Stimulated activated CD8-positive, alpha-beta memory T cell treated with anti-CD3 and anti-CD28 coated beads, Interleukin-7, amount 100 ng/mL, for 48 hours (primary cell): ENCODE measurements around the gene CTIF.

Source experiments
- DNase-seq, 2 donors: peaks; one replicate each; pipeline ENCODE4 v3.0.0-alpha.2; 2020; ENCODE audit warnings: low read depth in 1 of 2; ENCODE audit errors: extremely low read depth in 1 of 2

Gene CTIF

DNA sequence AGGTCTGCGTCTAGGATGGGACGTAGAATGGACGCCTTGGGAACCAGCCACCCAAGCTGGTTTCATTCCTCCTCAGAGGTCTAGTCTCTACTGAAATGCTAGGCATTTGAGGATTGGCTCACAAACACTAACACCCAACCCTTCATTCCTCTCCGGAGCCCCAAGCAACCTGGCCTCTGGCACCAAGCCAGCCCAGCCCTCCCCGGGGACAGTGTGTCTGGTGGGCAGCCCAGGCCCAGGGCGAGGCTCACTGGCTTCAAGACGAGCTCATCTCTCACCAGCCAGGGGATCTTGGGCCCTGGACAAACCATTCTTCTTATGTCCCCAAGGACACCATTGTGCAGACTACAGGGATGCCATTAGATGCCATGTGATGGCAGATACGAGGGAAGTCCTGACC, 182.5 kb downstream of the CTIF start:
- no peak for DNase-seq

DNA sequence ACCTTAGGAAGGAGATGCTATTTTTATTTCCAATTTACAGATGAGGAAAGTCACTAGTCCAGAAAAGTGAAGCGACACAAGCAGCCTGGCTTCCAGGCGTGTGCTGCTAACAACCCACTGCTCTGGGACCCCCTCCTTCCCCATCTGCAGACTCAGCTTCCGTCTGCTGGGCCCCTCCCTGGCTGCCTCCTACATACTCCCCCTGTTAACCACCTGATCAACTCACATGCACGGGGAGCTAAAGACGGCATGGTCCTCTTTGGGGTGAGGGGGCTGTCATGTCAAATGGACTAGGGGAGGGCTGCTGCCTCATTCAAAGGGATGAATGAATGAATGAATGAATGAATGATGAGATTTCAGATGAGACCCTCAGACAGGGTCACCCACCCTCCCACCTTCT, 184.2 kb downstream of the CTIF start:
- no peak for DNase-seq

DNA sequence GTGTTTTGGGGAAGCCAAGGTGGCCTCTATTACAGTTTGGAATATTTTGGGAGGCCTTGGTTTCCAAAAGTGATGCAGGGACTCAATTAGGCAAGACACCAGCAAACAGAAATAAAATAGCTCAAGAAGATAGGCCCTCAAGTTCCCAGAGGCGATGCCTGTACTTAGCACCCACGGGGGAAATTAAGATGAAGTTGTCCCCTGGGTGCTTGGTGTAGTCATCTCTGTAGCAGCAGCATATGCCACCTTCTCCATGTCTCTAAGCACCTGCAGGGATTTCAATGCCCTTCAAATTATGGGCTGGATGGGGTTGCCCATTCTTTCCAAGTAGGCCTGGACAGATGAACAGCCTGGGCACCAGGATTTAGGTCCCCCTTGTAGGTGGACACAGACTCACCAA, 185.0 kb downstream of the CTIF start:
- DNase-seq = no peak

DNA sequence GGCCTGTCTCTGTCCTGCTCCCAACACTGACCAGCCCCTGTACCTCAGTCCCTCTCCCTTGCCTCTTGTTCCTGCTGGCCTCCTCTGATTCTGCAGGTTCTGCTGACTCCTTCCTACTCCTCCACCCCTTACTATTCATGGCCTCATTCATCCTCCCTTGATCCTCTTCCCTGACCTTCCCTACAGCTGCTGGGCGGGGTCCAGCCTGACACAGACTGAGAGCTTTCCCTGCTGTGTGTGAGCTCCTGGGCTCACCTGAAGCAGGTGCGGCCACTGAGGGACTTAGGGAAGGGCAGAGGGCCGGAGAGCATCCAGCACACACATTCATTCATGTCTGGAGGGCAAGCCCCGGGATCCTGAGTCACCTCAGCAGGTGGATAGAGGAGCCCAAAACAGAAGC, 185.6 kb downstream of the CTIF start:
- no peak for DNase-seq

DNA sequence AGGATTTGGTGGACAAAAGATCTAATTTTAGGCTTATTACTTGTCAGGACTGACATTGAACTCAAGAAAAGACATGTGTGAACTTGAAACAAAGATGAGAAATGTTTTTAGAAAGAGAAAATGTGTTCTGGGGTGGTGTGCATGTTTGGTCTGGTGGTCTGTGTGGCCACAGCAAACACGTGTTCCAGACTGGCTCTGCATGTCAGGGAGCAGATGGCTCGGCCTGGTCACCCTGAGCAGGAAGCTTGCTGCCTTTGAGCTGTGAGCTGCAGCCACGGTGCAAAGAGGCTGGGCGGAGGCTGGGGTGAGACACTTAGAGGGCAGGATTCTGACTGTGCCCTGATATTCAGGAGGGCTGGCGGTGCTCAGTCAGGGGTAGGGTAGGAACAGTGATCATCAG, 186.1 kb downstream of the CTIF start:
- DNase-seq = no peak

DNA sequence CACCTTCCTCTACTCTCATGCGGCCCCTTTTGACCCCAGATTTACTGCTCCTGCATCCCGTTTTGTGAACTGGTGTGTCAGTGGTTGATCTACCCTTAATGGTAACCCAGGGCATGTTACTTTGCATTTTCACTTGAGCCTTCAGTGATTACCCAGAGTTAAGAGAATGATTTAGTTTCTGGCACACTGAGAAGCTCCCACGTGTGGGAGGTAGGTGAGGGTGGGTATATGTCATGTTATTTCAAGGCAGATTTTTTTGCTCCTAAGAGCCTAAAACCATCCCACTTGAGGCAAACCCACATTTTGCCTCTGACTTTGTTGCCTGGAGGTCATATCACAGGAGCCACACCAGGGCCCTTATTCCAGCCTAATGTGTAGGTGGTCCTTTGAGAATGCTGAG, 186.7 kb downstream of the CTIF start:
- DNase-seq = no peak

DNA sequence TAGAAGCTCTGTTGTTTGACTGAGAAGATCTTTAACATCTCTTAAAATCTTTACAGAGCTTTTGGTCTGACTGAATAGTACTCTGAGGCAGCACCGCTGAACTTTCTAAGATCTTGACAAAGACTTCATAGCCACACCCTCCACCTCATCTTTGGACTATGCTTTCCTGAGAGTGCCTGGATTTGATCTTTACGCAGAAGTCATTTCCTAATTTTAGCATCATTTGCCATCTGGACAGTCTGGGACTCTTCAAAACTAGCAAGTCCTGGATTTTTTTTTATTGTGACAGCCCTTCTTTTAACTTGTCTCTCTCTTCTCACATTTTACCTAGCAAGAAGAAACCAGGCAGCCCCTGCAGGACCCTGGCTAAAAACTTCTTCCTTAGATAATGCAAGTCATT, 188.8 kb downstream of the CTIF start:
- DNase-seq = no peak

DNA sequence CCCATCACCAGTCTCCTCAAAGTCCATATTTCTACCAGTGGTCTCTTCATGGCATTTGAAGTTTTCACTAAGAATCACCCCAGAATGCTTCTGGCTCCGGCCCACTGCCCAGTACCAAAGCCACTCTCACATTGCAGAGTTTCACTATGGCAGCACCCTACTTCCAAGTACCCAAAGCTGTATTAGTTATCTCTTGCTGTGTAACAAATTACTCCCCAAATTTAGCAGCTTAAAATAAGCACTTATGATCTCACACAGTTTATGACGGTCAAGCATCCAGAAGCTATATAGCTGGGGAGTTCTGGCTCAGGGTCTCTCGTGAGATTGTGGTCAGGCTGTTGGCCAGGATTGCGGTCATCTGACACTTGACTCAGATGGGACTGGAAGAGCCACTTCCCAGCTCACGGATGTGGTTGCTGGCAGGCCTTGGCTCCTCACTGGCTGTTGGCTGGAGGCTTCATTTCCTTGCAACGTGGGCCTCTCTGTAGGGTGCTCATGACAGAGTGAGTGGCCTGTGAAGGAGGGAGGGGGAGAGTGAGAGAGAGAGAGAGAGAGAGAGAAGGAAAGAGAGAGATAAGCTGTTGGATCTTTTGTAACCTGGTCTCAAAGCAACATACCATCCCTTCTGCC, 189.5 kb downstream of the CTIF start:
- DNase-seq = no peak

DNA sequence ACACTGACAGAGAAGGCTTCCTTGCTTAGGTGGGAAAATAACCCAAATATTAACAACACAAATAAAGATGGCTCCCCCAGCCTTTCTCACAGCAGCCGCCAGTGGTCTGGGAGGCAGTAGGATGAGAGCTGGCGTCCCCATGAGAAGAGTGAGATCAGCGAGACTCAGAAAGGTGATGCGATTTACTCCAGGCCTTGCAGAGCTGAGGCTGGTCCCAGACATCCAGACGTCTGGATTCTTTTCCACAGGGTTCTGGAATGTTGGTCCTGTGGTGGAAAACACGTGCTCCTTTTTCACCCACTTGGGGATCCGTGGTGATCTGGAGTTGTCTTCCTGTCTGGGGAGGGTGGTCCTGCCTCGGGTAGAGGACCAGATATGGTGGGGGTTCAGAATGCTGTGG, 190.6 kb downstream of the CTIF start:
- no peak for DNase-seq

DNA sequence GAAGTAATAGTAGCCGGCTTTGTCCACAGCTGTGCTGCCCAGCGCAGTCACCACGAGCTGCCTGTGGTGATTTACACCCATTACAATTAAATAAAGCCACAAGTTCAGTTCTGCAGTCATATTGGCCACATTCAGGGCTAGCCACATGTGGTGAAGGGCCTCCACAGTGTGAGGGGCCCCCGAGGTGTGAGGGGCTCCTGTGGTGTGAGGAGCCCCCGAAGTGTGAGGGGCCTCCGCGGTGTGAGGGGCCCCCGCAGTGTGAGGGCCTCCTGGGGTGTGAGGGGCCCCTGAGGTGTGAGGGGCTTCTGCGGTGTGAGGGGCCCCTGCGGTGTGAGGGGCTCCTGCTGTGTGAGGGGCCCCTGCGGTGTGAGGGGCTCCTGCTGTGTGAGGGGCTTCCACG, 191.2 kb downstream of the CTIF start:
- DNase-seq = no peak

DNA sequence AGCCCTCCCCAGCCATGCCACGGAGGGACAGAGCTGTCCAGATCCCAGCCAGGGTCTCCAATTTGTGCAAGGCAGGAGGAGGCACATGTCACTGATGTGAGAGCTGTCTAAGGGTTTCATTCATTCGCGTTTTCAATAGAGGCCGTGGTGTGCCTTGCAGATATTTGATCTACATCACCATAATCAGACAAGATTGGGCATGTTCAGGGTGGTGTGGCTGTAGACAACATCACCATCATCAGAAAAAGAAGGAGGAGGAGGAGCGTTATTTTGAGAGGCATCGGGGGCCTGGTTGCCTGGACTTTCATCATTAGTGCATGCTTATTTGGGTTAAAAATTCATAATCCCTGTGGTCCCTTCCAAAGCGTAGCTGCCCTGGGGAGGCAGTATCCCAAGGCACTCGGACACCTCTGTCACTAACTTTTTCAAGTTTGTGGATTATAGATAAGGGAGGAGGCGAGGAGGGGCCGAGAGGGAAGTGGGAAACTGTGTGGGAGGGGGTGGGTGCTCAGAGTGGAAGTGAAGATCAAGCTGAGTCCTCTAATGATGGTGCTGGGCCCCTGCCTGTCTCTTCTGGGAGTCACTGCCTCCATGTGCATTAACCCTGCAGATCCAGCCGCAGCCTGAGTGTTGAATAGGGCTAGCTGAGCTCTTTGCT, 194.1 kb downstream of the CTIF start:
- DNase-seq = no peak

DNA sequence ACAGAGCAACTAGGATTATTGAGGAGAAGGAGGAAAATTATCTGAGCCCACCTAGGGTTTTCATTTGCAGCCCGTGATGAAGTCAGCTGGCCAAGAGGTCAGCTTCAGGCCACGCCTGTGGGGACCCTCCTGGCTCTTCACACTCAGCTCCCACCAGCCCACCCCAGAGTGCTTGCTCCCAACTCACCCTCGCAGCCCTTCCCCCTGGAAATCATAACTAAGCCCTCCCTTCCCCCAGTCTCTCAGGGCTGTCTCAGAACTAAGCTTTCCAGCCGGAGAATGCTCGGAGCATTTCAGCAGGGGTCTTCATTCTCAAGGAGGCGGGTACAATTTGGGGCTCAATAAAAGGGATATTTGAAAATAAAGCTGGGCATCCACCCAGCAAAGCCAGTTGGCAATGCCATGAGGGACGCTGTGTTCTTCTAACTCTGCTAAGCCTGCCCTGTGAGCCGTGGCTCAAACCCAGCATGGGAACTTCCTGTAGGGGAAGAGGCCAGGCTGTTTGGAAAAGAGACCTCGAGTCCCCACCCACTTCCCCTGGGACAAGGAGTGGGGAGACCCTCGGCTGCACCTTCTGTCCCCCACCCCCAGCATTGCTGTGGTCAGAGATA, 194.9 kb downstream of the CTIF start:
- DNase-seq = no peak

DNA sequence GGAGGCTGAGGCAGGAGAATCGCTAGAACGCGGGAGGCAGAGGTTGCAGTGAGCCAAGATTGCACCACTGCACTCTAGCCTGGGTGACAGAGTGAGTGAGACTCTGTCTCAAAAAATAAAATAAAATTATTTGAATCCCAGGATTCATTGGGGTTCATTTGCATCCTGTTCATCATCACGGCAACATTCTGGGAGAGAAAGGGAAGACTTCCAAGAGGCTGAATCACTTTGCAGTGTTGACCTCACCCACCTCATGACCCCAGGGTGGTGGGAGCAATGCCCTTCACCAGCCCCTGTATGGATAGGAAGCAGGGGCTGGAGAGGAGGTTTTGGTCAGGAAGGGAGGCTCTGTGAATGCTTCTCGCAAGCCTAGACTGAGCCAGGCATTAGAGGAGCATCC, 195.6 kb downstream of the CTIF start:
- DNase-seq = no peak

DNA sequence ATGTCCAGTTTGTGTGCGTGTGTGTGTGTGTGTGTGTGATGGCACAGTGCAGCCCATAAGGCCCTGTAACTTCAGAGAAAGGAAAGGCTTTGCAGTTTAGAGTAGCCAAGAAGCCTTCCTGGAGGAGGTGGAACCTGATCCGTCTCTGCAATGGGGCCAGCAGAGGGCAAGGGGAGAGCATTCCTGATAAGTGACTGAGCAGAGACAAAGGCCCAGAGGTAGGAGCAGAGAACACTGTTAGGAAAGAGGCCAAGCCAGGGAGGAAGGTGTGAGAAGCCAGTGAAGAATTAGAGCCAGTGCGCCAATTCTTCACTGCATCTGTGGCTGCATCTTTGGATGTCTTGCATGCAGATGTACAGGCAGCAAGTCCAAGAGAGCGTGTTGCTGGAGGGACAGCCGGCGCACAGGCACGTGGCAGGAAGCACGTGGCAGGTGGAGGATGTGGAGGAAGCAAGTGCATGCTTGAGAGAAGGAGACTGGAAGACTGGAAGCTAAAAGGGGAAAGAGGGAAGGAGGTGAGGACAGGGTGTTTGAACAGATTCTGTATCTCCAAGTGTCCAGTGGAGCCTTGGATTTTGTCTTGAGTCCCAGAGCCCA, 196.3 kb downstream of the CTIF start:
- no peak for DNase-seq

DNA sequence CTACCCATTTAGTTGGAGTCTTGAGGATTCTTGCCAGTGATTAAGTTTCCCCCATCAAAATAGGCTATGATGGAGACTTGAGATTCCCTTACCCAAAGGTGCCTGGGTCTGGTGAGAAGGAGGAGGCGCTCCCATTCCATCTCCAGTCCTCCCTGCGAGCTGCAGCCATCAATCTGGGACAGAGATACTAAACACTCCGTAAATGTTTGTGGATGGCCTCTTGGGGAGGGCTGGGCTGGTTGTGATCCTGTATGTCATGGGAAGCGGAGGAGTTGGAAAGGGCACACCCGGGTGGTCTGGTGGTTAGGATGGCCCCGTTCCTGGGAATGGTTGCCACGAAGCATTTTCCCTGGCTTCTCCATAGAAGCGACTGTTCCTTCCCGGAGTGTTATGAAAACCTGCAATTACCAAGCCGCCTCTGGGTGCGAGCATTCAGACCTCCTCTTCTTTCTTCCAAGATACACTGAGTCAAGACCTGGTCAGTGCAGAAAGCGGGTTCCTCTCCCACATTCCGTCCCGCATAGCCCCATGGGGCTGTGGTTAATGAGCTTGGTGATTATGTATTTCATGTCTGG, 196.9 kb downstream of the CTIF start:
- DNase-seq = no peak

DNA sequence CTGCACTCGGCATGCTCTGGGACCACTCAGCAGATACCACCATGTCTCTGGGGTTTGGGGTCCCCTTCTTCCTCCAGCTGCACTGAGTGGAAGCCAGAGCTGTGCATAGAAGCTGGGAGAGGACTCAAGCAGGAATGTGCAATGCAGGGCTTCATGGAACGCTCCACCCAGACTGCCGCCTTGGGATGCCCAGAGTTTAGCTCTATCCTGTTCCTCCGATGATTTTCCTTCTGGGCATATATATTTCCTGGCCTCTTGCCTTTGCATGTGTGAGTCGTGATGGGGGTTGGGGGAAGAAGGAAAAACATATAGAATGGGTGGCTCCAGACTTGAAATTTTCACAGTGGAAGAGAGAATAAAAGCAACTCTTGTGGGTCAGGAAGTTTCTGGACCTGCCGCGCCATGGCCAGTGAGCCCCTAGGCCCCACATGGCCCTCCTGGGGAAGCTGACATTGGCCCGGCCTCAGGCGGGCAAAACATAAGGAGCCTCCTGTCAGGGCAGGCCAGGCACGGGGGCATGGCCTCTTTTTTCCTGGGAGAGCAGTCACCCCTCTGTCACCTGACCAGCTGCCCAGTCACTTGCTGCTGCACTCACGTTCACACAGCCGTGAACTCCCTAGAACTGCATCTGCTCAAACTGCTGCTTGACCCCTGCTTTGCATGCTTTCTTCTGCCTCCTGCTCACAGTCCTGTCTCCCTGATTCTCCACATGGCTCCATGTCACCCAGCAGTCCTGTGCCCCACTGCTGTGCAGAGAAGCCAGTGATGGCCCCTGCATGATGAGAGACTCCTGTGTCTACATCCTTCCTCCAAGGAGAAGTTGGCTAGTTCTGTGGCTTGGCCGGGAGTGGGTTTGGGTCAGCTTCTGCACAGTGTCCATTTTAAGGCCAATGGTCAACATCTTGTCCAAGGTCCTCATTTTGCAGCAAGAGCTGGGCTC, 197.8 kb downstream of the CTIF start:
- DNase-seq = no peak

DNA sequence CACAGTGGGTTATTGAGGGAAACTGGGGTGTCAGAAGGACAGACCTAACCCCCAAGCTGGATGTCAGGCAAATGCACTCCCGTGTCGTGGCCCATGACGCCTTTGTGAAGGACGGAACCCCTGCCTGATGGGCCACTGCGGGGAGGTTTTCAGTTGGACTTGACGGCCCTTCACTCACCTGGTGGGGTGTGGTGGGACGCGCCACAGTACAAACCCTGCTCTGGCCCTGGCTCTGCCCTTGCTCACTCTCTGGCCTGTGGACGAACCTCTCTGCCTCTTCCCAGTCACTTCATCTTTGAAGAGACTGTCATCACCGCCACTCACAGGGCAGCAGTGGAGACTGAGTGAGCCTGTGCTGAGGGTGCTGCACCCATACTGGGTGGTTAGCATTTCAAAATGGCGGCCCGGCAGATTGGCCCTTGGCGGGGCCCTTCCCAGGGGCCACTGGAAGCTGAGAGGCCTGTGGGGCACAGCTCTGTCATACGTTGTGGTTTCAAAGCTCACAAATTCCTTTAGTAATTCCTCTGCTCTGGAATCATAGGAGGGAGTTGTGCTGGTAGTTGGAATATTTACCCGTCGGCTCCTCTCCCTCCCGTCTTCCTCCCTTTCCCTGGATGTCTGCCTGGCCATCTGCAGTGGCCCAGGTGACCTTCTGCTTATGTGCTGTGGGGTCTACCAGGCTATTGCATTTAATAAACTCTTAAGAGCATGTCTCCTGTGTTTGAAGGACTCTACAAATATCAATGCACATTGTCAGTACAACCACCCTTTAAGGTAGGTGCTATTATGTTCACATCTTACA, 200.6 kb downstream of the CTIF start:
- no peak for DNase-seq

DNA sequence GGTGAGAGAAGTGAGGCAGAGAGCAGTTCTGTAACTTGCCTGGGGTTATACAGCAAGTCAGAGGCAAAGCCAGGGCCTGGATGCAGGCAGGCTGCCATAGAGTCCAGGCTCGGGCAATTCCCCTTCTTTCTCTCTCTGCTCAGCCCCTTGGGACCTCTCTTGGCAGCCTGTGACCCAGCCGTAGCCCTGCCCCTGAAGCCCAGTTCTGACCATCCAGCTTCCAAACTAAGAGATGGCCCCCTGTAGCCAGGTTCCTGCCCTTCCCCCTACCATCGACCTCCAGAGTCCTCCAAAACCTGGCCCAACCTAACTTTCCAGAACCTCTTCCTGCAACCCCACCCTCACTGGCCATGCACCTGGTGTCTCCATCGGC, 201.2 kb downstream of the CTIF start:
- no peak for DNase-seq

DNA sequence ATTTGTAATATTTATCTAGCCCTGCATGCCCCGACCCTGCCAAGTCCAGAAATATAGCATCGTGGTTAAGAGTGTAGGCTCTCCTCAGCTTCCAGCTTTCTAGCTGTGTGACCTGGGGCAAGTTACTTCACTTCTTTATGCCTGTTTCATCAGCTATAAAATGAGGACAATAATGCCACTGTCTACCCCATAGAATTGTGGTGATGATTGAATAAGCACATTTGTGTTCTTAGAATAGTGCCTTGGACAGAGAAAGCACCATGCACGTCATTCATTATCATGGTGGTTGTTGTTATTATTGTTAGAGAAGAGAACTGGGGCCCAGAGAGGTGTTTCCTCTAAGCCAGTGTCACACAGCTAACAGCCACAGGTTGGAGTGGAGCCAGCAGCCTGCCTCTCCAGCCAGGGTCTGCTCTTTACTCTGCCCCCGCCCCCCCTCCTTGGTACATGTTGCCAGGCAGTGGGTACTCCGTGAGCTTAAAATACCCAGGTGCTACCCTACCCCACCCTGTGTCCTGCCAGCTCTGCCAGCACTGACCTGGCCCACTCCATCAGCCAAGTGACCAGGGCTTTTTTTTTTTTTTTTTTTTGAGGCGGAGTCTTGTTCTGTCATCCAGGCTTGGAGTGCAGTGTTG, 202.1 kb downstream of the CTIF start:
- DNase-seq = no peak

DNA sequence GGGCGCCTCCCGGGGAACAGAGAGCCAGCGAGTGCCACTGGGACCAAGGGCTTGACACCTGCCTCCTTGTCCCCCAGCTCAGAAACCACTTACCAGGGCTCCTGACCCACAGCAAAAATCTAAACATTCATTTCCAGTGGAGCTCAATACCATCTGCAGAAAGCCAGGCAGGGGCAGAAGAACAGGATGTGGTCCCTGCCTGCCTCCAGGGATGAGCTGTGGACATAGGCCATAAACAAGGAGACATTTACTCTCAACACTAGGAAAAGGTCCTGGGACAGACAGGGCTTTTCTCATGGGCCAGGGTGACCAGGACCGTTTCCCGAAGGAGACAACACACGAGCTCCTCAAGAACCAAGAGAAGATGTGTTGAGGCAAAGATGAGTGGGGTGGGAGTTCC, 203.0 kb downstream of the CTIF start:
- DNase-seq = no peak
